Muscle of leg (tissue), 11 donors: Measurements from ENCODE around the gene INCENP. TPM values are rescaled to one million over a fixed set of nuclear protein-coding genes. Genes with fewer than 3 reads are reported as not detected.

Experiments
- DNase-seq: peaks from one replicate; pipeline ENCODE4 v3.0.0; 2013
- H3K27ac ChIP-seq: one replicate; pipeline ENCODE4 v1.5.1; 2013; ENCODE audit warnings: mild to moderate bottlenecking, low read length, control low read depth
- H3K27me3 ChIP-seq: one replicate; pipeline ENCODE4 v1.6.1; 2013; ENCODE audit warnings: low read length; ENCODE audit not compliant: control insufficient read depth, insufficient read depth
- H3K36me3 ChIP-seq: one replicate; pipeline ENCODE4 v1.6.1; 2013; ENCODE audit warnings: low read length; ENCODE audit not compliant: control insufficient read depth, insufficient read depth
- H3K4me1 ChIP-seq: one replicate; pipeline ENCODE4 v1.6.1; 2013; ENCODE audit warnings: low read length; ENCODE audit not compliant: control insufficient read depth, insufficient read depth
- H3K4me3 ChIP-seq: one replicate; pipeline ENCODE4 v1.5.1; 2013; ENCODE audit warnings: low read length, control low read depth
- H3K9me3 ChIP-seq: replicated peaks from 2 replicates; pipeline ENCODE4 v1.6.1; 2013; ENCODE audit warnings: low read depth, low read length; ENCODE audit not compliant: control insufficient read depth
- WGBS: methylation state at CpG from one replicate; pipeline ENCODE4 v1.1.5; 2013; ENCODE audit warnings: missing lambda C conversion rate; ENCODE audit not compliant: insufficient coverage; 5-methylcytosine and 5-hydroxymethylcytosine counted together
- polyA plus RNA-seq, 8 donors: library from polyadenylated mRNA; unstranded; fragments of 120-200 nt; gene quantifications; one replicate each; pipeline versions ENCODE4 v1.2.1 to v1.2.3, GENCODE V29; 2013; ENCODE audit warnings: inconsistent platforms in 1 of 8, low replicate concordance in 1 of 8; ENCODE audit not compliant: insufficient read length in 8 of 8, insufficient read depth in 1 of 8
- total RNA-seq: library from RNA; stranded (reverse); fragments of 120-200 nt; gene quantifications from one replicate; pipeline ENCODE4 v1.2.4, GENCODE V29; 2013

INCENP gene
- total and polyA plus RNA-seq, 9 donors, result 11.9 to 27.5 (median 19.8) TPM

DNA sequence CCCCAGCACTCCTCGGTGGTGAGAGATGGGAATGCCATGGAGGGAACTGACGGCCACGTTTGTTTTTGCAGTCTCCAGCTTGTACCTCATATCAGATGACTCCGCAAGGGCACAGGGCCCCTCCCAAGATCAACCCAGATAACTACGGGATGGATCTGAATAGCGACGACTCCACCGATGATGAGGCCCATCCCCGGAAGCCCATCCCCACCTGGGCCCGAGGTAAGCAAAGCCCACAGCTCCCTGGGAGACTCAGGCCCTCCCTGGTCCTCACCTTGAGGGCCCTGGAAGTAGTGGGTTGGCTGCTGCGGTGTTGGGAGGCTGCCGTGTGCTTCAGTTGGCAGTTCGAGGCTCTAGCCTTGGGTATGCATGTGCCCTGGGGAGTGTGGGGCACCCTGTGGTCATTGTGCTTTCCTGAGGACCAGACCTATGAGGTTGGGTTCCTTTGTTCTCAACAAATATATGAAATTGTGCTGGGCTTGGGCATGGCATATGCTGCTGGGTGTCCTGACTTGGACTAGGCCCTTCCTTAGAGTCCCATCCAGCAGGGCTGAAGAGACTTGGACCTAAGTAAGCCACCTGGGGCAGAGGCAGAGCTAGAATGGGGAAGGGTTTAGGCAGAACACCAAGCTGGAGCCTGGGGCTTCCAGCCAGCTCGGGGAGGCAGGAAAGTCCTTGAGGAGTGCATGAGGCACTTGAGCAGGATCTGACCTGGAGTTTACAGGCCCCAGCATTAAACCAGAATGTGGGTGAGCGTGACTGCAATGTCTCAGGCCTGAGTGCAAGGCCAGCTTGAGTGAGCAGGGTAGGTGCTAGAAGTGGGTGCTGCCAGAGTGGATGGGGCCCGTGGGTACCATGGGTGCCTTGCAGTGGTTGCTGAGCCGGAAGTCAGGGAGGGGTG is 26.4 kb downstream of the INCENP start:
- Histone ChIP-seq H3K9me3 (no peaks in the 10 kb centered on the region), H3K27ac (no peak overlapping the region), H3K27me3 (no peaks in the 10 kb centered on the region), H3K4me1 (no peaks in the 10 kb centered on the region), H3K36me3 (peaks cover 65% of the 10 kb centered on the region), H3K4me3 (no peak overlapping the region)
- DNase-seq, result no peak
- 92% methylated on average over 12 of the region's 17 CpGs for whole genome bisulfite sequencing

DNA sequence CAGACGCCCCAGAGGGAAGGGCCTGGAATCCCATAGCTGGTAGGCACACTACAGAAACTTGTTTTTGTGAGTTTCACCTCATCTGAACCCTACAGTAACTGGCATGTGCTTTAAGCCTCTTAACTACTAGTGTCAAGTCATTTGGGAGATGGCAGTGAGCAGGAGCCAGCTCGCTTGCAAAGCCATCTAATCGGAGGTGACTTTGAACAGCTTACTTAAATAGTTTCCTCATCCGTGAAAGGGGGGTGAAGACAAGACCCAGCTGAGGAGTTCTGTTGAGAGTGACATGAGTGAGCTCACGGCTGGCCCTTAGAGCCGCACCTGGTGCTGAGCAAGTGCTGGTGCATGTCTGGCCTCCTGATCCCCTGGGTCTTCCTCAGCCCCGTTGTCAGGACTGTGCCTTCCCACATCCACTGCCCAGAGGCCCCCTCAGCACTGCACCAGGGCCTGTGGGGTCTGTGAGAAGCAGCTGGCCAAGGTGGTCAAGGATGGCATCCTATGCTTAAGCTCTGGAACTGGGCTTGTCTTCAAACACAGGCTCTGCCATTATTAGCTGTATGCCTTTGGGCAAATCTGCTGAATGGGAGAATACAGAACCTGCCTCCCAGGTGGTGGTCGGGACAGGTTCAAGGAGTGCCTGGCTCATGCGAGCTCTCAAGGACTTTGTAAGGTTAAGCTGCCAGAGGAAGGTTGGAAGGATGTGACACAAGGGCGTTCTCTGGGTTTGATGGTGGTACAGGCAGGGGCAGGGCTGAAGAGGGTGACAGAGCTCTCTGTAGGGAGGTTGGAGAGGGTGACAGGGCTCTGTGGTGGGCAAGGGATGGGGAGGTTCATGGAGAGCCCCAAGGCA is 27.3 kb downstream of the INCENP start:
- peaks cover 57% of the 10 kb centered on the region for H3K36me3 ChIP-seq
- no peaks in the 10 kb centered on the region for H3K27me3 ChIP-seq
- no peak for DNase-seq
- no peaks in the 10 kb centered on the region for H3K4me1 ChIP-seq
- no peaks in the 10 kb centered on the region for H3K9me3 ChIP-seq
- no peak overlapping the region for H3K4me3 ChIP-seq
- H3K27ac ChIP-seq, result no peak overlapping the region
- WGBS, result 92% methylated on average over 8 of the region's 10 CpGs

DNA sequence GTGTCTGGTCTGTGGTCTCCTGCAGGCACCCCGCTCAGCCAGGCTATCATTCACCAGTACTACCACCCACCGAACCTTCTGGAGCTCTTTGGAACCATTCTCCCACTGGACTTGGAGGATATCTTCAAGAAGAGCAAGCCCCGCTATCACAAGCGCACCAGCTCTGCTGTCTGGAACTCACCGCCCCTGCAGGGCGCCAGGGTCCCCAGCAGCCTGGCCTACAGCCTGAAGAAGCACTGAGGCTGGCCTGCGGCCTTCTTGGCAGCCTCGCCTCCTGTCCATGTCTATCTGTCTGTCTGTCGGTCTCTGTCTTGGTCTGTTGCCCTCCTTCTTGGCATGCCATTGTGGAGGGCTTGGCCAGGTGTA is 27.9 kb downstream of the INCENP start:
- Histone ChIP-seq H3K9me3 (no peaks in the 10 kb centered on the region), H3K27me3 (no peaks in the 10 kb centered on the region), H3K4me3 (no peak overlapping the region), H3K27ac (no peak overlapping the region), H3K36me3 (peaks cover 54% of the 10 kb centered on the region), H3K4me1 (no peaks in the 10 kb centered on the region)
- 96% methylated on average over 9 of the region's 9 CpGs for WGBS
- DNase-seq, result no peak

DNA sequence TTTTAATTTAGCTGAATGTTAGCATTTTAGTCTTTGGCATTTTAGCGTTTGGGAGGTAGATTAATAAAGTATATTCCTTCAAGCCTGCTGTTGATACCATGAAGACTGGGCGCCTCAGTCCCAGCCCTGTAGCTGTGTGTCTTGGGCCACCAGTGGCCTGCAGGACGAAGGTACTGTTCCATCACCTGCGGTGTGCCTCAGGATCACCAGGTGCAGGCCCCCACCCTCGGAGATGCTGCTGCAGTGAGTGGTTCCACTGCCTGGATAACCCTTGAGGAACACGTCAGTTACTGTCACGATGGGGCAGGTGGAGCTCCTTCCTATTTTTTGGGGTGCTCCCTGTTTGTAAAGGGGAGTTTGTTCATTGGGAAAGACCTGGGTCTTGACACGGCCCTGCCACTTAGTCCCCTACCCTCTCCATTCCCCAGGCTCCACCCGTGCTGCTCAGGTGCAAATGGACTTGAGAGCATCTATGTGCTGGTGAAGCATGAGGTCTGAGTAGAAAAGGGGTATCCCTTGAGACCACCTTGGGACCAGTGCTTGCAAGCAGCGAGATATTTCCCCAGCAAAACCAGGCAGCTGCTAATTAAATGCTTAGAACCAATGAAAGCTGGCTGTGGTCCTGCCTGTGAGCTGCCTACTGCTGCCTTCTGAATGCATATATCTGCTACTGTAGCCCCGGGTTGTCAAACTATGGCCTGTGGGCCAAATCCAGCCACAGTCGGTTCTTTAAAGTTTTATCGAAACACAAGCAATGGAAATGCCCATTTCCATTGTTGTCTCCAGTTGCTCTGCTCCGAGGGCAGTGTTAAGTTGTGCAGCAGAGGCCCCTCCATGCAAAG is 28.7 kb downstream of the INCENP start:
- Histone ChIP-seq H3K27me3 (no peaks in the 10 kb centered on the region), H3K4me1 (no peaks in the 10 kb centered on the region), H3K27ac (no peak overlapping the region), H3K4me3 (no peak overlapping the region), H3K9me3 (no peaks in the 10 kb centered on the region), H3K36me3 (peaks cover 46% of the 10 kb centered on the region)
- no peak for DNase-seq
- 95% methylated on average over 8 of the region's 14 CpGs for WGBS

DNA sequence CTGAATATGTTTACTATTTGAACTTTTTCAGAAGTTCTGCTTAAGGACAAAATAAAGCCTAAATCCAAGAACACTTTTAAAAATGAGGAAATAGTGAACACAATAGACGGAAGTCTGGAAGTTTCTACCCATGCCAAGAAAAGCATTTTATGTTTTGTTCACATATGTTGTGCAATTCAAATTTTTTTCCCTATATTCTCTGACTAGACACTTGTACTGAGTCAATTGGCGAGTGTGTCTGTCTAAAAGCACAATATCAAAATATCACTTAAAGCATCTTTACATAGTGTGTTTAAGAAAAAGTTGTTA is 29.2 kb downstream of the INCENP start:
- H3K4me1 ChIP-seq, result no peaks in the 10 kb centered on the region
- H3K4me3 ChIP-seq, result no peak overlapping the region
- WGBS, result no CpG with 5 or more reads among the region's 2 CpGs
- no peaks in the 10 kb centered on the region for H3K9me3 ChIP-seq
- no peak overlapping the region for H3K27ac ChIP-seq
- peaks cover 41% of the 10 kb centered on the region for H3K36me3 ChIP-seq
- H3K27me3 ChIP-seq, result no peaks in the 10 kb centered on the region
- DNase-seq, result peak; percentile 27

DNA sequence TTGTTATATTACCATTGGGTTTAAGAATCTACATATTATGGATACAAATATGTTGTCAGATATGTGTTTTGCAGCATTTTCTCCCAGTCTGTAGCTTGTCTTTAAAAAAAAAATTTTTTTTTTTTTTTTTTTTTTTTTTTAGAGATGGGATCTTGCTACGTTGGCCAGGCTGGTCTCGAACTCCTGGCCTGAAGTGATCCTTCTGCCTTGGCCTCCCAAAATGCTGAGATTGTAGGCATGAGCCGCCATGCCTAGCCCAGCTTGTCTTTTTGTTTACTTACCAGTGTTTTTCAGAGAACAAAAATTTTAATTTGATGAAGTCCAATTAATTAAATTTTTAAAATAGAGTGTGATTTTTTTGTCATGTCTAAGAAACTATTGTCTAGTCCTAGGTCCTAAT is 29.8 kb downstream of the INCENP start:
- H3K4me3 ChIP-seq, result no peak overlapping the region
- H3K27ac ChIP-seq, result no peak overlapping the region
- H3K4me1 ChIP-seq, result no peaks in the 10 kb centered on the region
- no peaks in the 10 kb centered on the region for H3K27me3 ChIP-seq
- H3K36me3 ChIP-seq, result peaks cover 36% of the 10 kb centered on the region
- no peaks in the 10 kb centered on the region for H3K9me3 ChIP-seq
- no CpG with 5 or more reads among the region's 3 CpGs for WGBS
- no peak for DNase-seq

DNA sequence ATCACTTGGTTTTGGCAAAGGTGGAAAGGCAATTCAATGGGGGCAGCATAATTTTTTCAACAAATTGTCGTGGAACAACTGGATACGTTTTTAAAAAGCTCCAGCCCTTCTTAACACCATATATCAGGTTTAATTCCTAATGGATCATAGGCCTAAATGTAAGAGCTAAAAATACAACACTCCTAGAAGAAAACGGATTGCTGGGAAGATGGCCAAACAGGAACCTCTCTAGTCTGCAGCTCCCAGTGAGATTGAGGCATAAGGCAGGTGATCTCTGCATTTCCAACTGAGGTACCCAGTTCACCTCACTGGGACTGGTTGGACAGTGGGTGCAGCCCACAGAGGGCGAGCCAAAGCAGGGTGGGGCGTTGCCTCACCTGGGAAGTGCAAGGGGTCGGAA is 33.8 kb downstream of the INCENP start:
- Histone ChIP-seq H3K4me3 (no peak overlapping the region), H3K36me3 (peaks cover 4% of the 10 kb centered on the region), H3K4me1 (no peaks in the 10 kb centered on the region), H3K9me3 (no peaks in the 10 kb centered on the region), H3K27me3 (no peaks in the 10 kb centered on the region), H3K27ac (no peak overlapping the region)
- WGBS, result 56% methylated on average over 3 of the region's 6 CpGs
- DNase-seq, result no peak

DNA sequence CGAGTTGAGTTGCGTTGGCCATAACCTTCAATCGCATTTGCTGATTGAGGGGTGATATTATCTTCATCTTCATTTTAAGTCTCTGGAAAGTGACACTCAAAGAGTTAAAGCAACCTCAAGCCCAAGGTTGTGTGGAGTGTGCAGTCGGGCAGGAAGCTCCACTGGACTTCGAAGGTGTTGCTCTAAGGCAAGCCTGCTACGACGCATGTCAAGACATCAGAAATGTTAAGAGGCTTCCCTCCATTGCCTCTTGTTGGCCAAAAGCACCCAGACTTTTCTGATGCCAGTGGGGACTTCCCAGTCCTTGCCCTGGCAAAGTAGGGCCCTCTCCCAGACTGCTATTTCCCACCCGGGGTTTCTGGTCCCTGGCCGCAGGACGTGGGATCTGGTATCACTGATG is 42.6 kb downstream of the INCENP start:
- 79% methylated on average over 6 of the region's 10 CpGs for WGBS

DNA sequence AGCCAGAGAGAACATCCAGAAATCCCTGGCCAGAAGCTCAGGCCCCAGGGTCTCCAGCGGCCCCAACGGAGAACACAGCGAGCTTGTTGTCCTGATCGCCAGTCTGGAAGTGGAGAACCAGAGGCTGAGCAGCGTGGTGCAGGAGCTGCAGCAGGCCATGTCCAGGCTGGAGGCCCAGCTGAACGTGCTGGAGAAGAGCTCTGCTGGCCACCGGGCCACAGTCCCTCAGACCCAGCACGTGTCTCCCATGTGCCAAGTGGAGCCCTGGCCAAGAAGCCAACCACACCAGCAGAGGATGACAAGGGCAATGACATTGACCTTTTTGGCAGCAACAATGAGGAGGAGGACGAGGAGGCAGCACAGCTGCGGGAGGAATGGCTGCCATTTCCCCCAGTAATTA is 45.6 kb downstream of the INCENP start:
- H3K27me3 ChIP-seq, result peaks cover 35% of the 10 kb centered on the region
- DNase-seq, result peak; percentile 31

More for the DNA sequence above, 42.6 kb downstream of the INCENP start:
- Histone ChIP-seq H3K9me3 (no peaks in the 10 kb centered on the region), H3K36me3 (no peaks in the 10 kb centered on the region), H3K27me3 (peaks cover 25% of the 10 kb centered on the region), H3K4me3 (no peak overlapping the region), H3K4me1 (no peaks in the 10 kb centered on the region), H3K27ac (no peak overlapping the region)
- no peak for DNase-seq

DNA sequence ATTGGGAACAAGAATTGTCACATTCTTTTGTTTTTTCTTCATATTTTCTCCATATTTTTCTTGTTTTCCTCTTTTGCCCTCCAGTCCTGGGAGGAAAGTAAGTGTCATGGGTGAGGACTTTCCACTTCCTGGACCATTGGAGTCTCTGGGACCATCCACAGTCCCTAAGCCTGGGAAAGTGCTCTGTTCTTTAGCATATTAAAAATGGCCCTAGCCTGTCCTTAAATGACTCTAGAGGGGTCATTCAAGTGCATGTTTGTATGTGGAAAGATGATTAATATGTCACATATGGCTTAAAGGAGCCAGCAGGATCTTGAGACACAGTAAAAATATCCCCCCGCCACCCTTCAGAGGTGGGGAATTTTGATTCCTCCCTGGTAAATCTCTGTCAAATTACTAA is 46.1 kb downstream of the INCENP start:
- H3K27me3 ChIP-seq, result peaks cover 35% of the 10 kb centered on the region
- WGBS, result no CpG with 5 or more reads among the region's 1 CpG

More for the DNA sequence above, 45.6 kb downstream of the INCENP start:
- no peak overlapping the region for H3K4me3 ChIP-seq
- no peaks in the 10 kb centered on the region for H3K4me1 ChIP-seq
- H3K36me3 ChIP-seq, result no peaks in the 10 kb centered on the region
- no peaks in the 10 kb centered on the region for H3K9me3 ChIP-seq
- no peak overlapping the region for H3K27ac ChIP-seq
- 86% methylated on average over 8 of the region's 10 CpGs for WGBS

More for the DNA sequence above, 46.1 kb downstream of the INCENP start:
- Histone ChIP-seq H3K36me3 (no peaks in the 10 kb centered on the region), H3K4me3 (no peak overlapping the region), H3K4me1 (no peaks in the 10 kb centered on the region), H3K27ac (no peak overlapping the region), H3K9me3 (no peaks in the 10 kb centered on the region)
- peak; percentile 35 for DNase-seq
